Psoas muscle (tissue), 8 donors: ENCODE results near the gene RABEP1. TPM values are rescaled to one million over a fixed set of nuclear protein-coding genes. Genes with fewer than 3 reads are reported as not detected.

Experiments used
- ATAC-seq, 4 donors: fragments of 200-7000 bp; cut with Tn5 transposase; one replicate each; pipeline ENCODE4 v1.9.1; 2020; ENCODE audit warnings: moderate library complexity in 3 of 4, mild to moderate bottlenecking in 2 of 4
- DNase-seq, 2 donors: peaks; one replicate each; pipeline ENCODE4 v3.0.0-alpha.2; 2020
- H3K27ac ChIP-seq: fragments of 200-600 bp; one replicate; pipeline ENCODE4 v1.8.0; 2022
- H3K27me3 ChIP-seq, 3 donors: fragments of 200-600 bp in 1 of 3; one replicate each; pipeline versions ENCODE4 v1.6.1 to v1.8.0; 2013 to 2022; ENCODE audit warnings: low read length in 2 of 3, mild to moderate bottlenecking in 2 of 3, moderate library complexity in 1 of 3; ENCODE audit not compliant: insufficient read depth in 3 of 3
- H3K36me3 ChIP-seq, 2 donors: fragments of 200-600 bp in 1 of 2; one replicate each; pipeline versions ENCODE4 v1.6.1 to v1.8.0; 2013 to 2022; ENCODE audit warnings: low read depth in 1 of 2, mild to moderate bottlenecking in 1 of 2, moderate library complexity in 1 of 2; ENCODE audit not compliant: insufficient read depth in 1 of 2
- H3K4me1 ChIP-seq: fragments of 200-600 bp; one replicate; pipeline ENCODE4 v1.8.0; 2022
- H3K4me3 ChIP-seq: fragments of 200-600 bp; one replicate; pipeline ENCODE4 v1.8.0; 2022; ENCODE audit warnings: mild to moderate bottlenecking
- H3K9me3 ChIP-seq: fragments of 200-600 bp; one replicate; pipeline ENCODE4 v1.8.0; 2022
- CTCF ChIP-seq: fragments of 200-600 bp; IDR thresholded peaks from one replicate; pipeline ENCODE4 v1.8.0; 2022; ENCODE audit warnings: antibody characterized with exemption
- WGBS, 3 donors: extraction: QIAGEN DNeasy Blood & Tissue Kit; methylation state at CpG; one replicate each; pipeline versions ENCODE4 v1.1.6 to v1.1.7; 2013; 5-methylcytosine and 5-hydroxymethylcytosine counted together
- intact Hi-C, 2 donors: fragments of 100-400 bp; cut with DNase I; formaldehyde crosslinking; loops; one replicate each; pipeline versions ENCODE4 v1.11.0 to v1.14.2; 2022
- polyA plus RNA-seq, 3 donors: library from polyadenylated mRNA; stranded (reverse); fragments of 200-250 nt; gene quantifications; one replicate each; pipeline ENCODE4 v1.2.3, GENCODE V29; 2013
- total RNA-seq, 4 donors: library from RNA; stranded (reverse); fragmentation: NEBNext Ultra II Directional in 2 of 4; extraction: Animal tissue kit (Norgen Biotek cat#: 25700) in 2 of 4; gene quantifications; one replicate each; pipeline versions ENCODE4 v1.2.1 to v1.2.4, GENCODE V29; 2021 to 2023
- donor health status: healthy with polysubstance abuse.
- donor health status: DM: no; HTN: no; CAD: no; lungs with moderate emphysema.
- donor health status: Bipolar disorder and iron deficiency.
- donor health status: healthy.
- donor health status: DM: yes; HTN: yes; CAD: no.
- donor health status: DM: no; HTN: no; CAD: no.
- donor health status: DM: no; HTN: no; CAD: no.
- donor health status: DM: yes; HTN: yes; CAD: no.

Gene RABEP1
- total and polyA plus RNA-seq, 7 donors: 33.4 to 106 (median 77.4) TPM

- intact Hi-C loops: no loop called here
- DNase-seq: no peak
- Histone ChIP-seq H3K27me3 (no peaks in the 10 kb centered on the region), H3K36me3 (peaks cover 12 to 92% of the 10 kb centered on the region in 2 donors), H3K9me3 (no peaks in the 10 kb centered on the region), H3K27ac (no peak overlapping the region), H3K4me1 (no peaks in the 10 kb centered on the region), H3K4me3 (no peak overlapping the region)
- no peak for TF ChIP-seq CTCF
- WGBS, 3 donors: 94 to 97% (median 95%) methylated on average over 6 of the region's 6 CpGs
- no peak for ATAC-seq
Measured at GRCh38 chr17:5364156-5364555, 82.1 kb downstream of the RABEP1 start.

- Histone ChIP-seq H3K27ac (no peak overlapping the region), H3K4me3 (no peak overlapping the region), H3K9me3 (no peaks in the 10 kb centered on the region), H3K36me3 (peaks cover 12 to 94% of the 10 kb centered on the region in 2 donors), H3K4me1 (no peaks in the 10 kb centered on the region), H3K27me3 (no peaks in the 10 kb centered on the region)
- intact Hi-C loops: no loop called here
- no peak for DNase-seq
- no peak for ATAC-seq
- TF ChIP-seq CTCF: no peak
Measured at GRCh38 chr17:5364696-5365095, 82.6 kb downstream of the RABEP1 start.

GRCh38 chr17:5365831-5366230 is 83.7 kb downstream of the RABEP1 start:
- TF ChIP-seq CTCF: no peak
- 86 to 92% (median 89%) methylated on average over 6 of the region's 6 CpGs for WGBS, 3 donors
- intact Hi-C loops: no loop called here
- Histone ChIP-seq H3K4me1 (no peaks in the 10 kb centered on the region), H3K9me3 (no peaks in the 10 kb centered on the region), H3K4me3 (no peak overlapping the region), H3K27ac (no peak overlapping the region), H3K27me3 (no peaks in the 10 kb centered on the region), H3K36me3 (peaks cover 15 to 95% of the 10 kb centered on the region in 2 donors)
- ATAC-seq (no peak), DNase-seq (no peak)

GRCh38 chr17:5370411-5370810 is 88.3 kb downstream of the RABEP1 start:
- no peak overlapping the region for H3K4me3 ChIP-seq
- H3K27me3 ChIP-seq: no peaks in the 10 kb centered on the region
- H3K4me1 ChIP-seq: no peaks in the 10 kb centered on the region
- no peak for TF ChIP-seq CTCF
- intact Hi-C loops: loop anchor here (5.0 kb wide), 2 partner anchors 37 to 88 kb away; partner anchors contain the start of gene RABEP1 (in 1 of the 2)
- ATAC-seq (no peak), DNase-seq (no peak)
- H3K36me3 ChIP-seq: peaks cover 15 to 97% of the 10 kb centered on the region in 2 donors
- 92 to 95% (median 93%) methylated on average over 4 of the region's 4 CpGs for WGBS, 3 donors
- no peak overlapping the region for H3K27ac ChIP-seq
- H3K9me3 ChIP-seq: no peaks in the 10 kb centered on the region

GRCh38 chr17:5373112-5373511 is 91.0 kb downstream of the RABEP1 start:
- ATAC-seq (peak; percentile 83 to 90 (median 90)), DNase-seq (no peak)
- Histone ChIP-seq H3K4me3 (no peak overlapping the region), H3K4me1 (no peaks in the 10 kb centered on the region), H3K27me3 (no peaks in the 10 kb centered on the region), H3K27ac (peak overlapping the region; percentile 67), H3K36me3 (peaks cover 9 to 98% of the 10 kb centered on the region in 2 donors), H3K9me3 (no peaks in the 10 kb centered on the region)
- TF ChIP-seq CTCF: no peak
- WGBS, 3 donors: 45 to 68% (median 60%) methylated on average over 6 of the region's 6 CpGs
- intact Hi-C loops: loop anchor here (5.0 kb wide), 2 partner anchors 34 to 91 kb away; partner anchors contain the start of gene RABEP1 (in 1 of the 2)
